GM12891 (cell line): Measurements from ENCODE around the gene PIWIL1.

Experiments
- DNase-seq: peaks from one replicate; pipeline ENCODE4 v3.0.0; 2011; ENCODE audit warnings: low spot score; ENCODE audit not compliant: insufficient read length
- FAIRE-seq: peaks from 2 replicates; lab custom pipeline; 2011; peaks lifted over from hg19 to GRCh38; lab: Jason Lieb, UNC
- PAX5 ChIP-seq: IDR thresholded peaks from 2 replicates; pipeline ENCODE4 v1.6.1; 2011; ENCODE audit warnings: low read length, moderate library complexity, mild to moderate bottlenecking; ENCODE audit not compliant: insufficient read depth, severe bottlenecking
- POLR2A ChIP-seq: IDR thresholded peaks from 2 replicates; pipeline ENCODE4 v1.6.1; 2011; ENCODE audit warnings: low read depth, low read length, control low read depth
- POLR2AphosphoS5 ChIP-seq: IDR thresholded peaks from 2 replicates; pipeline ENCODE4 v1.6.1; 2011; ENCODE audit warnings: low read depth, low read length, control low read depth
- POU2F2 ChIP-seq: IDR thresholded peaks from 2 replicates; pipeline ENCODE4 v1.6.1; 2011; ENCODE audit warnings: low read depth, mild to moderate bottlenecking, control low read depth, low read length, moderate library complexity
- SPI1 ChIP-seq: IDR thresholded peaks from 2 replicates; pipeline ENCODE4 v1.6.1; 2011; ENCODE audit warnings: low read depth, low read length, control low read depth
- TAF1 ChIP-seq: IDR thresholded peaks from 2 replicates; pipeline ENCODE4 v1.6.1; 2011; ENCODE audit warnings: low read depth, low read length, control low read depth

PIWIL1 gene

GRCh38 chr12:130351326-130351725 is 13.6 kb downstream of the PIWIL1 start:
- no peak for FAIRE-seq
- TF ChIP-seq POLR2AphosphoS5 (no peak), POU2F2 (no peak), POLR2A (no peak), PAX5 (no peak), SPI1 (no peak), TAF1 (no peak)
- no peak for DNase-seq

GRCh38 chr12:130353081-130353480 is 15.4 kb downstream of the PIWIL1 start:
- FAIRE-seq (no peak), DNase-seq (no peak)
- TF ChIP-seq TAF1, result no peak
- no peak for TF ChIP-seq POLR2AphosphoS5
- no peak for TF ChIP-seq POLR2A
- no peak for TF ChIP-seq PAX5
- no peak for TF ChIP-seq SPI1

GRCh38 chr12:130354407-130354806 is 16.7 kb downstream of the PIWIL1 start:
- DNase-seq (no peak), FAIRE-seq (no peak)
- TF ChIP-seq POLR2AphosphoS5, result no peak
- TF ChIP-seq POLR2A, result no peak
- no peak for TF ChIP-seq SPI1
- no peak for TF ChIP-seq TAF1
- no peak for TF ChIP-seq POU2F2
- no peak for TF ChIP-seq PAX5

GRCh38 chr12:130356222-130356621 is 18.5 kb downstream of the PIWIL1 start:
- no peak for TF ChIP-seq POLR2AphosphoS5
- TF ChIP-seq TAF1, result no peak
- TF ChIP-seq POU2F2, result no peak
- no peak for DNase-seq
- FAIRE-seq, result no peak

- FAIRE-seq (no peak), DNase-seq (no peak)
- TF ChIP-seq POLR2AphosphoS5 (no peak), PAX5 (no peak), POU2F2 (no peak), POLR2A (no peak), SPI1 (no peak), TAF1 (no peak)
Measured at GRCh38 chr12:130357241-130357640, 19.6 kb downstream of the PIWIL1 start.

- TF ChIP-seq SPI1 (no peak), POLR2AphosphoS5 (no peak), POLR2A (no peak), TAF1 (no peak), PAX5 (no peak), POU2F2 (no peak)
- DNase-seq, result no peak
Measured at GRCh38 chr12:130357729-130358330, 20.1 kb downstream of the PIWIL1 start.

GRCh38 chr12:130362060-130362459 is 24.4 kb downstream of the PIWIL1 start:
- no peak for TF ChIP-seq POU2F2
- no peak for TF ChIP-seq TAF1
- no peak for TF ChIP-seq PAX5
- TF ChIP-seq POLR2AphosphoS5, result no peak
- no peak for TF ChIP-seq POLR2A
- TF ChIP-seq SPI1, result no peak

More at GRCh38 chr12:130357729-130358330, 20.1 kb downstream of the PIWIL1 start:
- FAIRE-seq, result no peak

GRCh38 chr12:130364578-130364977 is 26.9 kb downstream of the PIWIL1 start:
- no peak for TF ChIP-seq POLR2A
- no peak for TF ChIP-seq TAF1
- FAIRE-seq, result no peak

More at GRCh38 chr12:130362060-130362459, 24.4 kb downstream of the PIWIL1 start:
- no peak for DNase-seq
- FAIRE-seq, result no peak

GRCh38 chr12:130366159-130366558 is 28.5 kb downstream of the PIWIL1 start:
- TF ChIP-seq POLR2A (no peak), TAF1 (no peak), POU2F2 (no peak), POLR2AphosphoS5 (no peak), PAX5 (no peak), SPI1 (no peak)
- no peak for FAIRE-seq
- DNase-seq, result no peak

More at GRCh38 chr12:130364578-130364977, 26.9 kb downstream of the PIWIL1 start:
- no peak for DNase-seq

GRCh38 chr12:130367003-130367402 is 29.3 kb downstream of the PIWIL1 start:
- no peak for FAIRE-seq
- no peak for DNase-seq
- TF ChIP-seq POLR2A (no peak), POLR2AphosphoS5 (no peak), PAX5 (no peak), TAF1 (no peak), SPI1 (no peak), POU2F2 (no peak)
